Fibroblast of lung (primary cell): ENCODE data around the gene SLC25A30.
A peak's percentile ranks its signal among the peaks of the same experiment; 100 is the strongest.

Experiments
- EZH2 ChIP-seq: IDR thresholded peaks from 2 replicates; pipeline ENCODE4 v1.5.1; 2012; ENCODE audit warnings: low read length, control low read depth, mild to moderate bottlenecking; ENCODE audit errors: missing control alignments
- TF ChIP-seq, protein P1 (sequence below), 2 donors: IDR thresholded peaks in 1 of 2; conservative IDR thresholded peaks in 1 of 2; 1 replicate in 1 of 2; 2 replicates in 1 of 2; pipeline ENCODE4 v1.5.1; 2011 to 2012; ENCODE audit warnings: low read length in 2 of 2, control low read depth in 1 of 2, inconsistent platforms in 1 of 2, low read depth in 1 of 2, mild to moderate bottlenecking in 1 of 2

DNA sequence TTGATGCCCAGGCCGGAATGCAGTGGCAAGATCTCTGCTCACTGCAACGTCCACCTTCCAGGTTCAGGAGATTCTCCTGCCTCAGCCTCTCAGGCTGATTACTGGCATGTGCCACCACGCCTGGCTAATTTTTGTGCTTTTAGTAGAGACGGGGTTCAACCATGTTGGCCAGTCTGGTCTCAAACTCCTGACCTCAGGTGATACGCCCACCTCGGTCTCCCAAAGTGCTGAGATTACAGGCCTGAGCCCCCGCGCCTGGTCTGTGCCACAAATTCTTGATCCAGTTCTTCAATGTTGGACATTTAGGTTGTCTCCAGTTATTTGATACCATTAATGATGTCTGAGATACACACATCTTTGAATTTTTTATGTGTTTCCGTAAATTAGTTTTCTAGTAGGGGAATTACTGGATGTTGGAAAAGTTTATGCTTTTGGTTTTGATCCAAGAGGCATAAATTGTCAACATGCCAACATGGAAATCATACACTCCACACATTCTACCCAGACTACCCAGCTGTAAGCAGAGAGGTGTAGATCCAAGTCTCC, 46.0 kb upstream of the SLC25A30 start:
- TF ChIP-seq, protein P1, sequence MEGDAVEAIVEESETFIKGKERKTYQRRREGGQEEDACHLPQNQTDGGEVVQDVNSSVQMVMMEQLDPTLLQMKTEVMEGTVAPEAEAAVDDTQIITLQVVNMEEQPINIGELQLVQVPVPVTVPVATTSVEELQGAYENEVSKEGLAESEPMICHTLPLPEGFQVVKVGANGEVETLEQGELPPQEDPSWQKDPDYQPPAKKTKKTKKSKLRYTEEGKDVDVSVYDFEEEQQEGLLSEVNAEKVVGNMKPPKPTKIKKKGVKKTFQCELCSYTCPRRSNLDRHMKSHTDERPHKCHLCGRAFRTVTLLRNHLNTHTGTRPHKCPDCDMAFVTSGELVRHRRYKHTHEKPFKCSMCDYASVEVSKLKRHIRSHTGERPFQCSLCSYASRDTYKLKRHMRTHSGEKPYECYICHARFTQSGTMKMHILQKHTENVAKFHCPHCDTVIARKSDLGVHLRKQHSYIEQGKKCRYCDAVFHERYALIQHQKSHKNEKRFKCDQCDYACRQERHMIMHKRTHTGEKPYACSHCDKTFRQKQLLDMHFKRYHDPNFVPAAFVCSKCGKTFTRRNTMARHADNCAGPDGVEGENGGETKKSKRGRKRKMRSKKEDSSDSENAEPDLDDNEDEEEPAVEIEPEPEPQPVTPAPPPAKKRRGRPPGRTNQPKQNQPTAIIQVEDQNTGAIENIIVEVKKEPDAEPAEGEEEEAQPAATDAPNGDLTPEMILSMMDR (conservative IDR thresholded peaks at IDR 0.05 in 1 of 2, IDR thresholded peaks at IDR 0.05 in 1 of 2; ENCODE audit: low read depth in 1 of 2, low read length in 2 of 2) = peak in 1 of 2 donors; percentile 30
- no peak for TF ChIP-seq EZH2
